Inflammatory macrophage treated with lipopolysaccharide for 1 hour (primary cell): ENCODE data around the gene PITX1.

Source experiments
- DNase-seq, 2 donors: peaks; one replicate each; pipeline ENCODE4 v3.0.0-alpha.2; 2020 to 2022

Gene PITX1

GRCh38 chr5:135027697-135028615 lies 6.1 kb downstream of the PITX1 start:
- no peak for DNase-seq

- DNase-seq: no peak
These were observed 6.7 kb downstream of the PITX1 start for GRCh38 chr5:135027266-135027696.

- no peak for DNase-seq
These were observed 7.3 kb downstream of the PITX1 start for GRCh38 chr5:135026645-135027265.

- no peak for DNase-seq
These were observed 8.0 kb downstream of the PITX1 start for GRCh38 chr5:135025730-135026644.

GRCh38 chr5:135024956-135025729 lies 8.9 kb downstream of the PITX1 start:
- no peak for DNase-seq

- no peak for DNase-seq
These were observed 13.7 kb downstream of the PITX1 start for GRCh38 chr5:135020111-135020895.

GRCh38 chr5:135019314-135019713 lies 14.7 kb downstream of the PITX1 start:
- no peak for DNase-seq

GRCh38 chr5:135018457-135018856 lies 15.6 kb downstream of the PITX1 start:
- no peak for DNase-seq

- no peak for DNase-seq
These were observed 17.2 kb downstream of the PITX1 start for GRCh38 chr5:135016861-135017290.

GRCh38 chr5:135015942-135016341 lies 18.1 kb downstream of the PITX1 start:
- DNase-seq: no peak

- DNase-seq: no peak
These were observed 20.0 kb downstream of the PITX1 start for GRCh38 chr5:135013947-135014570.

GRCh38 chr5:135013445-135013844 lies 20.6 kb downstream of the PITX1 start:
- no peak for DNase-seq

GRCh38 chr5:135012951-135013391 lies 21.1 kb downstream of the PITX1 start:
- no peak for DNase-seq

GRCh38 chr5:135012033-135012588 lies 21.9 kb downstream of the PITX1 start:
- no peak for DNase-seq

- DNase-seq: no peak
These were observed 22.5 kb downstream of the PITX1 start for GRCh38 chr5:135011355-135012032.

- peak in 1 of 2 donors; percentile 5 for DNase-seq
These were observed 23.3 kb downstream of the PITX1 start for GRCh38 chr5:135010502-135011354.

GRCh38 chr5:135009736-135010501 lies 24.1 kb downstream of the PITX1 start:
- DNase-seq: no peak
